Fibroblast of the aortic adventitia (primary cell): Measurements from ENCODE around the gene GREB1. TPM values are rescaled to one million over a fixed set of nuclear protein-coding genes. Genes with fewer than 3 reads are reported as not detected.

Source experiments
- DNase-seq: peaks from one replicate; pipeline ENCODE4 v3.0.0-alpha.2; 2010; ENCODE audit warnings: low read depth
- H3K4me3 ChIP-seq: 2 replicates; pipeline ENCODE4 v1.5.1; 2011; ENCODE audit warnings: low read depth, mild to moderate bottlenecking, control low read depth, low read length, moderate library complexity
- CTCF ChIP-seq: IDR thresholded peaks from 2 replicates; pipeline ENCODE4 v1.5.1; 2011; ENCODE audit warnings: mild to moderate bottlenecking, low read length, control low read depth, inconsistent platforms; ENCODE audit not compliant: insufficient read depth
- total RNA-seq: library from RNA; depleted of rRNA; stranded (reverse); fragments of >200 nt; gene quantifications from 2 replicates; pipeline ENCODE4 v1.2.3, GENCODE V29; 2012; ENCODE audit warnings: low replicate concordance

Gene GREB1
- total RNA-seq, 1 donor = under 0.01 TPM

DNA sequence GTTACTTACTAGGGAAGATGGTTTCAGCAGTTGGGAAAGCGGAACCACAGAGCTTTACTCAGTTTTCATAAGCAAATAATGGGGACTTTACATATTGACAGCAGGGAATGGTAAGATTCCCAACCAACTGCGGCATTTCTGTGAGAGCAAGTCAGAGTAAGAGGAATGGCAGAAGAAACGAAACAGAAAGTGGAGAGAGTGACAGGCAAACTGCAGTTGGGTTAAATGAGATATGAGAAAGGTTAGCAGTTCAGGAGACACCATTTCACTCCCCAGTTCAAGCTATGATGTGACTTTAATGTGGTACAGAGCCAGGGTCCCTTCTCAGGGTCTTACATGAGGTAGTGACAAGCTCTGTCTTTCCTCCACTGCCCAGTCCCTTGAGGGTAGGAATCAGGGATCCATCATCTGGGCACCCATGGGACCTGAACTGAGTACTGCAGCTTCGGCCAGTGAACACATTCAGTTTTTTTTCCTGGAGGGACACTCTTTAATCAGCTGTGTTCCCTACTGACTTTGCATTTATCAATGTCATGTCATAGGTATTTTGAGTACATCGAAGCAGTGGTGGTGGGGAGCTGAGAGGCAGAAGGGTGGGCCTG lies 33.0 kb upstream of the GREB1 start:
- DNase-seq = no peak
- no peak overlapping the region for H3K4me3 ChIP-seq
- no peak for TF ChIP-seq CTCF

- no peak for DNase-seq
- TF ChIP-seq CTCF = no peak
- H3K4me3 ChIP-seq = no peak overlapping the region
Measured at GRCh38 chr2:11502740-11503292, 31.0 kb upstream of the GREB1 start.

- DNase-seq = no peak
- no peak overlapping the region for H3K4me3 ChIP-seq
- TF ChIP-seq CTCF = no peak
Measured at GRCh38 chr2:11503354-11503927, 30.4 kb upstream of the GREB1 start.

DNA sequence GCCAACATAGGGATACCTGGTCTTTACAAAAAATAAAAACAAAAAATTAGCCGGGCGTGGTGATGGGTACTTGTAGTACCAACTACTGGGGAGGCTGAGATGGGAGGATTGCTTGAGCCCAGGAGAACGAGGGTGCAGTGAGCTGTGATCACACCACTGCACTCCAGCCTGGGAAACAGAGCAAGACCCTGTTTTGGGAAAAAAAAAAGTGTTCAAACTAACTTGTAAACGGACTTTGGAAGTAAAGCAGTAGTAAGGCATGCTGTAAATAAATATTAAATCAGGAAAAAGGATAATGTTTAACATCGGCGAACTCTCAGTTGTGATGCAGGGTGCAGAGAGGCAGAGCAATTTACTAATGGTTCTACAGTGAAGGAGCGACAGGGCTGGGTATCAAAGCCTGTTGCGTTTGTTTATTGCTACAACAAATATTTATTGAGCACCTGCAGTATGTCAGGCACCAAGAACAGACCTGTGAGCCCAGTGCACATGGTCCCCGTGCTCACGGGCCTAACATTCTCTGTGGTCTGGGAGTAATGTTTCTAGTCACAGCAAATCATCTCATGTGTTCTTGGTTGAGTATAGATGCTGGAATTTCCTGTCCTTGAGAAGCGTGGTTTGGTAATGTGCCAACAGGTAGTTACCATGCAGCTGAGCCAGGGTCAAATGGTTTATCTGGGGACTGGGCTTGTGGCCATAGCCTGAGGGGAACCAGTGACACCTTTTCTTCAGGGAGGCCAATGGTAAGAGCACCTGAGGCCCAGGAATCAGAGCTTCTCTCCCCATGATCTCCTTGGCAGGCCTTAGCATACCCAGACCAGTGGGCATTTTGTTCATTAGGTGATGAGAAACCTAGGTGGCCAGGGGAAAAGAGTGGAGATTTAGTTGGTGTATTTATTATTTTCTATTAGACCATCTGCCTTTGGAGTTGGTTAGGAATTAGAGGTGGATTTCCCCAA lies 27.9 kb upstream of the GREB1 start:
- DNase-seq = no peak
- TF ChIP-seq CTCF = no peak
- H3K4me3 ChIP-seq = no peak overlapping the region

DNA sequence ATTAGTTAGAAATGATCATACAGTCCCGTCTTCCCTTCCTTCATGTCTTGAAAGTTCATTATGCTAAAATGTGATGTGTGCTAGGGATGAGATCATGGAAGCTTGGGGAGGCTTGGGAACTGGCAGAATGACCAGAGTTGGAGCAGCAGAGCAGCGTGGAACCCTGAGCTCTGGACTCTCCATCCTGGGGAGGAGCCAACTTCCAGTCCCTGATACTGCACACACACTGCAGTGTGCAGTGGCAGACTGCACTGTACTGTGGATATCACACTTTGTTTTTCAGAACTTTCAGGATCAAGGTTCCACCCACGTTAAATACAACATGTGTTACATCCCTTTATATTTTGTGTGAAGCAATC lies 27.3 kb upstream of the GREB1 start:
- no peak for TF ChIP-seq CTCF
- no peak for DNase-seq
- no peak overlapping the region for H3K4me3 ChIP-seq

DNA sequence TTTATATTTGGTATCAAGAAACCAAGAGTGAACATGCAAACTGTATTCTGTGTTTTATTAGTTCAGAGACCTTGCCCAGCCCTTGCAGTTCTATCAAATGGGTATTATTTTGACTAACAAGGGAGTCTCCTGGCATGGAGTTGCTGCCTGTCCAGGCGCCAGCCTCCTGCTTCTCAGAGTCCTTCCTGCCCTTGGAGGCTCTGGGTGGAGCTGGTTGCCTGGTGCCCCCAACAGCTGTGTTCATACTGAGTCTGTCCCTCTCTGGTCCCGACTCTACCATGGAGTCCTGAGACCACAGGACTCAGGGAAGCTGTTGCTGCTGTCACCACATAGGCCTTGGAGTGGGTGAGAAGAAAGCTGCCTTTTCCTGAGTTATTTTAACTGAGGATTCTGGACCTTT lies 26.3 kb upstream of the GREB1 start:
- no peak for TF ChIP-seq CTCF
- H3K4me3 ChIP-seq = no peak overlapping the region
- DNase-seq = no peak
